Esophagus squamous epithelium (tissue), 4 donors: ENCODE data around the gene LRP1B.

Experiments
- CTCF ChIP-seq, 6 experiments: fragments of 450-650 bp in 4 of 6; fragments of 200-600 bp in 2 of 6; sonication (generic) in 2 of 6; IDR thresholded peaks; one replicate each; pipeline ENCODE4 v1.5.1; 2016 to 2019; ENCODE audit warnings: antibody characterized with exemption in 6 of 6, mild to moderate bottlenecking in 4 of 6, moderate library complexity in 4 of 6
- POLR2A ChIP-seq, 4 donors: fragments of 450-650 bp; IDR thresholded peaks; one replicate each; pipeline ENCODE4 v1.6.1; 2017; ENCODE audit warnings: antibody characterized with exemption in 4 of 4, mild to moderate bottlenecking in 4 of 4, moderate library complexity in 3 of 4

GRCh38 chr2:140643761-140644187 lies 1487.0 kb downstream of the LRP1B start:
- TF ChIP-seq POLR2A (IDR thresholded peaks at IDR 0.05) (no peak), CTCF (IDR thresholded peaks at IDR 0.05) (no peak)
